HL-60 (cell line): Measurements from ENCODE around the gene OPHN1.

Experiments used
- CTCF ChIP-seq: IDR thresholded peaks from one replicate; pipeline ENCODE4 v1.5.1; 2011; ENCODE audit warnings: low read length, control low read depth, inconsistent platforms; ENCODE audit not compliant: insufficient read depth
- POLR2AphosphoS5 ChIP-seq: IDR thresholded peaks from 2 replicates; pipeline ENCODE4 v1.6.1; 2012; ENCODE audit warnings: low read depth
- REST ChIP-seq: IDR thresholded peaks from 2 replicates; pipeline ENCODE4 v1.6.1; 2012; ENCODE audit warnings: low read depth; ENCODE audit not compliant: insufficient replicate concordance
- SPI1 ChIP-seq: IDR thresholded peaks from 2 replicates; pipeline ENCODE4 v1.6.1; 2012; ENCODE audit warnings: low read depth, mild to moderate bottlenecking, borderline replicate concordance

- TF ChIP-seq POLR2AphosphoS5: no peak
- TF ChIP-seq REST: no peak
- TF ChIP-seq CTCF: no peak
- no peak for TF ChIP-seq SPI1
Measured at GRCh38 chrX:68396953-68397352, 36.3 kb downstream of the OPHN1 start.
